ENCODE measurements around the gene TAAR8. TPM values are rescaled to one million over a fixed set of nuclear protein-coding genes. Genes with fewer than 3 reads are reported as not detected.

The TAAR8 gene, protein sequence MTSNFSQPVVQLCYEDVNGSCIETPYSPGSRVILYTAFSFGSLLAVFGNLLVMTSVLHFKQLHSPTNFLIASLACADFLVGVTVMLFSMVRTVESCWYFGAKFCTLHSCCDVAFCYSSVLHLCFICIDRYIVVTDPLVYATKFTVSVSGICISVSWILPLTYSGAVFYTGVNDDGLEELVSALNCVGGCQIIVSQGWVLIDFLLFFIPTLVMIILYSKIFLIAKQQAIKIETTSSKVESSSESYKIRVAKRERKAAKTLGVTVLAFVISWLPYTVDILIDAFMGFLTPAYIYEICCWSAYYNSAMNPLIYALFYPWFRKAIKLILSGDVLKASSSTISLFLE
- polyA plus RNA-seq = not detected
- long read RNA-seq, donor 1 = 0 reads
- long read RNA-seq, donor 2 = 0 reads
- long read RNA-seq, donor 3 = 0 reads
- long read RNA-seq, donor 4 = 0 reads
- long read RNA-seq, donor 5 = 0 reads
- long read RNA-seq, donor 6 = 0 reads
- long read RNA-seq, donor 7 = 0 reads
- long read RNA-seq, donor 8 = 0 reads
- long read RNA-seq, donor 9 = 0 reads
- long read RNA-seq, donor 10 = 0 reads

DNA sequence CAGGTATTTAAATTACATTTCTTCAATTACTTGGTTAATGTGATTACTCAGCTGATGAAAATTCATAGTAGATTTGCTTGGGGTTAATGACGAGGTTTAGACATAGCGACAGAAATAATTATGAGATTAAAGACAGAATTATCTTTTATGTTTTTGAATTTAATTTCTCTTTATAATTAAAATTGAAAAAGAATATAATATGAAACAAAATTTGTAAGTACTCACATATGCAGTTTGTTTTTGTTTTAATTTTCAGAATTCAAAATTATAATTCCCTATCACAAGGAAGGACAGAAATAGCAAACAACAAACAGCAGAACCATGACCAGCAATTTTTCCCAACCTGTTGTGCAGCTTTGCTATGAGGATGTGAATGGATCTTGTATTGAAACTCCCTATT, at the start of gene TAAR8:
TAAR8 (plus strand) TSS at position 301 of the 400 bp plus-strand sequence; CDS start at position 322, 21 bp downstream.
- no peaks in the 10 kb centered on the region for H3K9me3 ChIP-seq (ENCODE audit: control insufficient read depth in 2 of 2, insufficient read depth in 1 of 2, low read depth in 1 of 2, low read length in 1 of 2)
- peak; percentile 10 for FAIRE-seq
- H3K4me1 ChIP-seq (ENCODE audit: control insufficient read depth in 3 of 3, insufficient read depth in 2 of 3, low read depth in 1 of 3, low read length in 2 of 3) = no peaks in the 10 kb centered on the region
- H3K27ac ChIP-seq (ENCODE audit: low read depth in 1 of 3, low read length in 2 of 3) = no peak within 1 kb of the TSS
- H3K27me3 ChIP-seq (ENCODE audit: control insufficient read depth in 3 of 3, insufficient read depth in 3 of 3, low read length in 3 of 3) = no peaks in the 10 kb centered on the region
- H3K36me3 ChIP-seq (ENCODE audit: control insufficient read depth in 3 of 3, insufficient read depth in 2 of 3, low read depth in 1 of 3, low read length in 3 of 3) = no peaks in the 10 kb centered on the region
- H3K4me3 ChIP-seq (ENCODE audit: low read depth in 1 of 3, low read length in 3 of 3) = no peak within 1 kb of the TSS
- no peak for DNase-seq
- WGBS, 3 donors = 90 to 94% (median 93%) methylated on average over 2 of the region's 2 CpGs

DNA sequence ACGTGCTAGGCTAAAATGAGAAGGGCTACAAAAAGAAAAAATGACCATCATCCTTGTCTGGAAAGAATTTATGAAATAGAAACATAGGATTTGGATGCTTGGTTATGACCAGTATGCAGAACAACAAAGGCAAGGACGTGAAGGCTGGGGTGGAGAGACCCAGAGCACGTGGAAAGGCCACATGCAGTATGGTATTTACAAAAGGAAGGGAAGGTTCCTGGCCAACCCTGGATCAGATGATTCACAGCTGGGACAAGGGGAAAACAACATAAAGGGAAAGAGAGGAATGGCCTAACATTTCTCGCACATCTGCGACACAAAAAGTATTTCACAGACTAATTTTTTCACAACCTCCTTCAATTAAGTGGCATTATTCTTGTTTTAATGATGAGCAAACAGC, 47.7 kb upstream of the TAAR8 start:
- no peak overlapping the region for H3K27ac ChIP-seq (ENCODE audit: low read depth in 1 of 3, low read length in 2 of 3)

DNA sequence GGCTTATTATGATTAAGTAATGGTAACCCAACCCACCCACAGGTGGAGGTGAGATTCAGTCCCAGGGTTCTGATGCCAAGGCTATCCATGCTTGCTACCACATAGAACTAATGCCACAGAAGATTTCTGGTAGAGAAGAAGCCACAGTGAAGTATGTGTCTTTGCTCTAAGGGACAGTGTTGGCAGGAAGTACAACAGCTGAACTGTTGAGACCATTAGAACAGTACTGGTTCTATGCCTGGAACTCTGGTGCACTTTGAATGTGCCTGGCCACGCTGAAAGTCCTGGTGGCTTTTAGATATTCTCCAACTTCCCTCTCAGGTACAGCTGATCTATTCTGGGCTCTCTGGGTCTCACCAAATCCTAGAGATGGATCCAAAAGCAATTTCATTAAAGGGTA, 47.3 kb upstream of the TAAR8 start:
- peaks cover 2 to 31% (median 15%) of the 10 kb centered on the region in 3 donors for H3K36me3 ChIP-seq (ENCODE audit: control insufficient read depth in 3 of 3, insufficient read depth in 2 of 3, low read depth in 1 of 3, low read length in 3 of 3)
- DNase-seq = no peak
- H3K4me3 ChIP-seq (ENCODE audit: low read depth in 1 of 3, low read length in 3 of 3) = no peak overlapping the region
- H3K4me1 ChIP-seq (ENCODE audit: control insufficient read depth in 3 of 3, insufficient read depth in 2 of 3, low read depth in 1 of 3, low read length in 2 of 3) = peaks cover 10 to 16% (median 11%) of the 10 kb centered on the region in 3 donors
- H3K9me3 ChIP-seq (ENCODE audit: control insufficient read depth in 2 of 2, insufficient read depth in 1 of 2, low read depth in 1 of 2, low read length in 1 of 2) = no peaks in the 10 kb centered on the region
- H3K27ac ChIP-seq (ENCODE audit: low read depth in 1 of 3, low read length in 2 of 3) = no peak overlapping the region
- H3K27me3 ChIP-seq (ENCODE audit: control insufficient read depth in 3 of 3, insufficient read depth in 3 of 3, low read length in 3 of 3) = no peaks in the 10 kb centered on the region
- 89 to 94% (median 93%) methylated on average over 1 of the region's 1 CpG for WGBS, 3 donors
- FAIRE-seq = no peak

More for the DNA sequence above, 47.7 kb upstream of the TAAR8 start:
- Histone ChIP-seq H3K4me3 (ENCODE audit: low read depth in 1 of 3, low read length in 3 of 3) (no peak overlapping the region), H3K4me1 (ENCODE audit: control insufficient read depth in 3 of 3, insufficient read depth in 2 of 3, low read depth in 1 of 3, low read length in 2 of 3) (peaks cover 10 to 15% (median 11%) of the 10 kb centered on the region in 3 donors), H3K27me3 (ENCODE audit: control insufficient read depth in 3 of 3, insufficient read depth in 3 of 3, low read length in 3 of 3) (no peaks in the 10 kb centered on the region), H3K36me3 (ENCODE audit: control insufficient read depth in 3 of 3, insufficient read depth in 2 of 3, low read depth in 1 of 3, low read length in 3 of 3) (peaks cover 2 to 35% (median 15%) of the 10 kb centered on the region in 3 donors), H3K9me3 (ENCODE audit: control insufficient read depth in 2 of 2, insufficient read depth in 1 of 2, low read depth in 1 of 2, low read length in 1 of 2) (no peaks in the 10 kb centered on the region)
- DNase-seq = no peak
- FAIRE-seq = no peak
- WGBS, 3 donors = 77 to 82% (median 77%) methylated on average over 5 of the region's 5 CpGs

DNA sequence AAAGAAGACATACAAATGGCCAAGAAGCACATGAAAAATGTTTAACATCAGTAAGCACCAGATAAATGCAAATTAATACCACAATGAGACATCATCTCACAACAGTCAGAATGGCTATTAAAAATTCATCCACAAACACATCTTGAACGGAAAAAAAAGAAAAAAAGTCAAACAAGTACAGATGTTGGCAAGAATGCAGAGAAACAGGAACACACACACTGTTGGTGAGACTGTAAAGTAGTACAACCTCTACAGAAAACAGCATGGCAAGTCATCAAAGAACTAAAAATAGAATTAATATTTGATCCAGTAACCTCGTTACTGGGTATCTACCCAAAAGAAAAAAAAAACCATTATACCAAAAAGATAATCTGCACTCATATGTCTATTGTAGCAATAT, 46.0 kb upstream of the TAAR8 start:
- no peak for FAIRE-seq
- H3K27ac ChIP-seq (ENCODE audit: low read depth in 1 of 3, low read length in 2 of 3) = no peak overlapping the region
- DNase-seq = no peak
- H3K4me1 ChIP-seq (ENCODE audit: control insufficient read depth in 3 of 3, insufficient read depth in 2 of 3, low read depth in 1 of 3, low read length in 2 of 3) = peaks cover 10 to 18% (median 16%) of the 10 kb centered on the region in 3 donors
- H3K9me3 ChIP-seq (ENCODE audit: control insufficient read depth in 2 of 2, insufficient read depth in 1 of 2, low read depth in 1 of 2, low read length in 1 of 2) = no peaks in the 10 kb centered on the region
- no peaks in the 10 kb centered on the region for H3K27me3 ChIP-seq (ENCODE audit: control insufficient read depth in 3 of 3, insufficient read depth in 3 of 3, low read length in 3 of 3)
- WGBS, 3 donors = 77 to 82% (median 78%) methylated on average over 2 of the region's 2 CpGs
- no peak overlapping the region for H3K4me3 ChIP-seq (ENCODE audit: low read depth in 1 of 3, low read length in 3 of 3)
- peaks cover 2 to 26% (median 15%) of the 10 kb centered on the region in 3 donors for H3K36me3 ChIP-seq (ENCODE audit: control insufficient read depth in 3 of 3, insufficient read depth in 2 of 3, low read depth in 1 of 3, low read length in 3 of 3)

DNA sequence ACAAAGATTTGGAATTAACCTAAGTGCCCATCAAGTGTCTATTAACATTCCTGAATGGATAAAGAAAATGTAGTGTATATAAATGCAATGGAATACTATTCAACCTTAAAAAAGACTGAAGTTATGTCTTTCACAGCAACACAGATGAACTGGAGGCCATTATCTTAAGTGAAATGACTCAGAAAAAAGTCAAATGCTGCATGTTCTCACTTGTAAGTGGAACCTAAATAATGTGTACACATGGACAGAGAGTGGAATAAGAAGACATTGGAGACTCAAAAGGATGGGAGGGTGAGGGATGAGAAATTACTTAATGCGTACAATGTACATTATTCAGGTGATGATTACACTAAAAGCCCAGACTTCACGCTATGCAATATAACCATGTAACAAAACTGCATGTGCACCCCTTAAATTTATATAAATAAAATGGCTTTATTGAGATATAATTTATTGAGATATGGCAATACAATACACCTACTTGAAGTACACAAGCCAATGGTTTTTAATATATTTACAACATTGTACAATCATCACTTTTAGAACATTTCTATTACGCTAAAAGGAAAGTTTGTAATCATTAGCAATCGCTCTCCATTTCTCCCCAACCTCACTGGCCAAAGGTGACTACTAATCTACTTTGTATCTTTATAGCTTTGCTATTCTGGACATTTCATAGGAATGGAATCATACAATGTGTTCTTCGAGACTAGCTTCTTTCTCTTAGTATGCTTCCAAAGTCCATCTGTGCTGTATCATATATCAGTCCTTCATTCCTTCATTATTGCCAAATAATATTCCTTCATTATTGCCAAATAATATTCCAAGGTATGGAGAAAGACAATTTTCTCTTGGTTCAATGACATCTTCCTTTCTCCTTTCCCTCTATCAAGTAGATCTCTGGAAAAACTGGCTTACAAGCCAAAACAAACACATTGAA, 45.3 kb upstream of the TAAR8 start:
- Histone ChIP-seq H3K4me3 (ENCODE audit: low read depth in 1 of 3, low read length in 3 of 3) (no peak overlapping the region), H3K36me3 (ENCODE audit: control insufficient read depth in 3 of 3, insufficient read depth in 2 of 3, low read depth in 1 of 3, low read length in 3 of 3) (peaks cover 2 to 22% (median 11%) of the 10 kb centered on the region in 3 donors), H3K27ac (ENCODE audit: low read depth in 1 of 3, low read length in 2 of 3) (peak overlapping the region in 1 of 3 donors; percentile 43), H3K27me3 (ENCODE audit: control insufficient read depth in 3 of 3, insufficient read depth in 3 of 3, low read length in 3 of 3) (no peaks in the 10 kb centered on the region), H3K4me1 (ENCODE audit: control insufficient read depth in 3 of 3, insufficient read depth in 2 of 3, low read depth in 1 of 3, low read length in 2 of 3) (peaks cover 10 to 19% (median 16%) of the 10 kb centered on the region in 3 donors), H3K9me3 (ENCODE audit: control insufficient read depth in 2 of 2, insufficient read depth in 1 of 2, low read depth in 1 of 2, low read length in 1 of 2) (no peaks in the 10 kb centered on the region)
- 56 to 73% (median 67%) methylated on average over 5 of the region's 5 CpGs for WGBS, 3 donors
- peak; percentile 48 to 79 for DNase-seq
- FAIRE-seq = no peak

DNA sequence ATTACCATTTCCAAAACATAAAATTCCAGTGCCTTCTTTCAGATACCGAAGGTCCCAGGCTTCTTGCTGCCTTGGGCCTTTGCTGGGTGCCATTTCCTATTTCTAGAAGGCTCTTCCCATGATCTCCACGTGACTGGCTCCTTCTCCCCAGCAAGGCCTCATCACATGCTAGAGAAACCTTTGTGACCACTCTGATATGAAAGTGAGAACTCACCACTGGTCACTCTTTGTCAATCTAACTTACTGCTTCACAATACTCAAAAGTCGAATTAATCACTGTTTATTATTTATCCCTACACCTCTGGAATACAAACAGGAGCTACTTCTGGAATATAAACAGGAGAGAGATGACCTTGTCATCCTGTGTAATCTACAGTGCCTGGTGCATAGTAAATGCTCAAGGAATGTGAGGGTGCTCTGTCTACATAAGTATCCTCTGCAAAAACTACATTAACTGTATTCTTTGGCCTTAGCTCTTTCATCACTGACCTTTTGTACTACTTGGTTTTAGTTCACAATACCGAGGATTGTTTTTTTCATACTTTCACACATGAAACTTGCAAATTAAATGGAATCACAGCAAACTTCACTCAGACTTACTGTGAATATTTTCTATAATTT, 41.2 kb upstream of the TAAR8 start:
- H3K27ac ChIP-seq (ENCODE audit: low read depth in 1 of 3, low read length in 2 of 3) = peak overlapping the region in 1 of 3 donors; percentile 84
- peak overlapping the region; percentile 26 to 76 (median 58) for H3K4me3 ChIP-seq (ENCODE audit: low read depth in 1 of 3, low read length in 3 of 3)
- no peaks in the 10 kb centered on the region for H3K9me3 ChIP-seq (ENCODE audit: control insufficient read depth in 2 of 2, insufficient read depth in 1 of 2, low read depth in 1 of 2, low read length in 1 of 2)
- FAIRE-seq = no peak
- 27 to 43% (median 38%) methylated on average over 4 of the region's 4 CpGs for WGBS, 3 donors
- peaks cover 6 to 18% (median 11%) of the 10 kb centered on the region in 3 donors for H3K4me1 ChIP-seq (ENCODE audit: control insufficient read depth in 3 of 3, insufficient read depth in 2 of 3, low read depth in 1 of 3, low read length in 2 of 3)
- DNase-seq = peak; percentile 33 to 75
- H3K27me3 ChIP-seq (ENCODE audit: control insufficient read depth in 3 of 3, insufficient read depth in 3 of 3, low read length in 3 of 3) = no peaks in the 10 kb centered on the region
- H3K36me3 ChIP-seq (ENCODE audit: control insufficient read depth in 3 of 3, insufficient read depth in 2 of 3, low read depth in 1 of 3, low read length in 3 of 3) = peaks cover 2 to 9% (median 6%) of the 10 kb centered on the region in 3 donors

DNA sequence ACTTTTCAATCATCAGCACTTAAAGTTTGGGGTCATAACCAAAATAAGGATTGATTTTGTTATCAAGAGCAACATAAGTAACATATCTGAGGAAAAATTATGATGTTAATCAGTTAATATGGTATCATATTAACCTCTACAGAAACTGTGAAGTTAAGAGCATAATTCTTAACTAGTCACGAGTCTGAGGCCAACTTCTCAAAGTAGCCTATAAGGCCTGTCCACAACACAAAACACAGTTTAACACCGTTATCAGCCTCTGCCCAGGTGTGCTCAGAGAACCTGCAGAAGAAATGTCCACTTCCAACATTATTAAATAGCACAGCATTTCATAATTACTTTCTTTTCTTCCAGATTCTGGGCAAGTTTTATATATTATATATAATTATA, 40.6 kb upstream of the TAAR8 start:
- Histone ChIP-seq H3K4me3 (ENCODE audit: low read depth in 1 of 3, low read length in 3 of 3) (peak overlapping the region; percentile 30 to 76 (median 58)), H3K27ac (ENCODE audit: low read depth in 1 of 3, low read length in 2 of 3) (peak overlapping the region in 1 of 3 donors; percentile 84), H3K9me3 (ENCODE audit: control insufficient read depth in 2 of 2, insufficient read depth in 1 of 2, low read depth in 1 of 2, low read length in 1 of 2) (no peaks in the 10 kb centered on the region), H3K4me1 (ENCODE audit: control insufficient read depth in 3 of 3, insufficient read depth in 2 of 3, low read depth in 1 of 3, low read length in 2 of 3) (peaks cover 6 to 18% (median 11%) of the 10 kb centered on the region in 3 donors), H3K36me3 (ENCODE audit: control insufficient read depth in 3 of 3, insufficient read depth in 2 of 3, low read depth in 1 of 3, low read length in 3 of 3) (peaks cover 2 to 9% (median 6%) of the 10 kb centered on the region in 3 donors), H3K27me3 (ENCODE audit: control insufficient read depth in 3 of 3, insufficient read depth in 3 of 3, low read length in 3 of 3) (no peaks in the 10 kb centered on the region)
- 10 to 29% (median 19%) methylated on average over 2 of the region's 2 CpGs for WGBS, 3 donors
- FAIRE-seq = no peak
- DNase-seq = peak; percentile 11 to 48

DNA sequence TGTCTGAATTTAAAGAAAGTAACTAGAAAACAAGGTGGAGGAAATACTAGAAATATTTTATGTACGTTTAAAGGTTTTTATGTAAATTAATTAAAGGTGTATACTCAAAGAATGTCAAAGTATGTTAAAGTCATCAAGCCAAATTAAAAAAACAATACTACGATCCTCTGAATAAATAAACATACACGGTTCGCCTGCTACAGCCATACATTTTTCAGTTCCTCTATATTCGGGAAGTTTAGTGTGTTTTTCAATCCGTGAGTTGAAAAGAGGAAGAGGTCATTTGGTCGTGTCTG, 40.2 kb upstream of the TAAR8 start:
- H3K36me3 ChIP-seq (ENCODE audit: control insufficient read depth in 3 of 3, insufficient read depth in 2 of 3, low read depth in 1 of 3, low read length in 3 of 3) = peaks cover 2 to 9% (median 6%) of the 10 kb centered on the region in 3 donors
- H3K4me1 ChIP-seq (ENCODE audit: control insufficient read depth in 3 of 3, insufficient read depth in 2 of 3, low read depth in 1 of 3, low read length in 2 of 3) = peaks cover 6 to 18% (median 11%) of the 10 kb centered on the region in 3 donors
- H3K27me3 ChIP-seq (ENCODE audit: control insufficient read depth in 3 of 3, insufficient read depth in 3 of 3, low read length in 3 of 3) = no peaks in the 10 kb centered on the region
- H3K4me3 ChIP-seq (ENCODE audit: low read depth in 1 of 3, low read length in 3 of 3) = peak overlapping the region; percentile 76 to 93 (median 90)
- no peaks in the 10 kb centered on the region for H3K9me3 ChIP-seq (ENCODE audit: control insufficient read depth in 2 of 2, insufficient read depth in 1 of 2, low read depth in 1 of 2, low read length in 1 of 2)
- DNase-seq = no peak
- H3K27ac ChIP-seq (ENCODE audit: low read depth in 1 of 3, low read length in 2 of 3) = peak overlapping the region; percentile 81 to 88 (median 84)
- peak; percentile 59 for FAIRE-seq
- WGBS, 3 donors = 0% methylated on average over 7 of the region's 7 CpGs

All from small intestine (tissue), 16 donors.